Peyer's patch (tissue), 4 donors: ENCODE data around the gene UBE3C. TPM values are rescaled to one million over a fixed set of nuclear protein-coding genes. Genes with fewer than 3 reads are reported as not detected.

ENCODE experiments used
- DNase-seq, 3 donors: peaks; one replicate each; pipeline ENCODE4 v3.0.0-alpha.2; 2017 to 2019
- H3K27ac ChIP-seq, 4 donors: fragments of 200-600 bp; sonication (generic); one replicate each; pipeline ENCODE4 v1.5.1; 2016 to 2019
- H3K27me3 ChIP-seq, 2 donors: fragments of 200-600 bp; sonication (generic); one replicate each; pipeline ENCODE4 v1.5.1; 2019
- H3K36me3 ChIP-seq, 3 donors: fragments of 200-600 bp; sonication (generic); one replicate each; pipeline ENCODE4 v1.5.1; 2016 to 2019
- H3K4me1 ChIP-seq, 4 donors: fragments of 200-600 bp; sonication (generic); one replicate each; pipeline ENCODE4 v1.5.1; 2016 to 2019
- H3K4me3 ChIP-seq, 4 donors: fragments of 200-600 bp; sonication (generic); 1 replicate in 3 of 4; 2 replicates in 1 of 4; pipeline ENCODE4 v1.5.1; 2016 to 2019; ENCODE audit warnings: mild to moderate bottlenecking in 1 of 4
- H3K9me3 ChIP-seq, 4 donors: fragments of 200-600 bp; sonication (generic); one replicate each; pipeline ENCODE4 v1.5.1; 2016 to 2019; ENCODE audit warnings: mild to moderate bottlenecking in 1 of 4
- POLR2A ChIP-seq, 2 donors: fragments of 450-650 bp; IDR thresholded peaks; one replicate each; pipeline ENCODE4 v1.5.1; 2017; ENCODE audit warnings: antibody characterized with exemption in 2 of 2, mild to moderate bottlenecking in 2 of 2, moderate library complexity in 2 of 2
- total RNA-seq, 4 donors: library from RNA; depleted of rRNA; stranded (reverse); fragments of >200 nt; gene quantifications; one replicate each; pipeline ENCODE4 v1.1.0, GENCODE V29; 2016
- TF ChIP-seq, protein P1 (sequence below), 6 experiments: fragments of 450-650 bp in 4 of 6; fragments of 200-600 bp in 2 of 6; sonication (generic) in 1 of 6; IDR thresholded peaks; one replicate each; pipeline ENCODE4 v1.5.1; 2017 to 2019; ENCODE audit warnings: antibody characterized with exemption in 6 of 6, mild to moderate bottlenecking in 3 of 6, moderate library complexity in 1 of 6

The UBE3C gene
- total RNA-seq, 4 donors from 2014 or later, result 76.4 to 106 (median 101) TPM

DNA sequence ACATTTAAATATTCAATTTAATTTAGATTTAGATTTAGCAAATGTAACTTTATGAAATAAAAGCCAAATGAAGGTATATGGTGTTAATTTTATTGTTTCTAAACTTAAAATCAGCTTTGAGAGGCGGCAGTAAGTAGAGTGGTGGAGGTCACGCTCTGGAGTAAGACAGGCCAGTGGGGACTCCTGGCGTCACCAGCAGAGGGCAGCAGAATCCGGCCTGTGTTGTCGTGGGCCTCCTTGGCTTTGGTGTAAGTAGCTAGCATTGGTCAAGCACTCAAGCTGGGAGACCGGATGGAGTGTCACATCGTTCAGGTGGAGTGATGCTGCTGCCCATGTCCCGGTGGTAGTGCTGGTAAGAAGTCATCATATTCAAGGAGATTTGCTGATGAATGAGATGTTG is 99.4 kb downstream of the UBE3C start:
- Histone ChIP-seq H3K9me3 (no peaks in the 10 kb centered on the region), H3K27ac (no peak overlapping the region), H3K27me3 (no peaks in the 10 kb centered on the region), H3K4me3 (no peak overlapping the region), H3K4me1 (no peaks in the 10 kb centered on the region), H3K36me3 (peaks cover 0 to 40% (median 0%) of the 10 kb centered on the region in 3 donors)
- DNase-seq, result no peak
- TF ChIP-seq POLR2A (IDR thresholded peaks at IDR 0.05), result no peak
- TF ChIP-seq, protein P1, sequence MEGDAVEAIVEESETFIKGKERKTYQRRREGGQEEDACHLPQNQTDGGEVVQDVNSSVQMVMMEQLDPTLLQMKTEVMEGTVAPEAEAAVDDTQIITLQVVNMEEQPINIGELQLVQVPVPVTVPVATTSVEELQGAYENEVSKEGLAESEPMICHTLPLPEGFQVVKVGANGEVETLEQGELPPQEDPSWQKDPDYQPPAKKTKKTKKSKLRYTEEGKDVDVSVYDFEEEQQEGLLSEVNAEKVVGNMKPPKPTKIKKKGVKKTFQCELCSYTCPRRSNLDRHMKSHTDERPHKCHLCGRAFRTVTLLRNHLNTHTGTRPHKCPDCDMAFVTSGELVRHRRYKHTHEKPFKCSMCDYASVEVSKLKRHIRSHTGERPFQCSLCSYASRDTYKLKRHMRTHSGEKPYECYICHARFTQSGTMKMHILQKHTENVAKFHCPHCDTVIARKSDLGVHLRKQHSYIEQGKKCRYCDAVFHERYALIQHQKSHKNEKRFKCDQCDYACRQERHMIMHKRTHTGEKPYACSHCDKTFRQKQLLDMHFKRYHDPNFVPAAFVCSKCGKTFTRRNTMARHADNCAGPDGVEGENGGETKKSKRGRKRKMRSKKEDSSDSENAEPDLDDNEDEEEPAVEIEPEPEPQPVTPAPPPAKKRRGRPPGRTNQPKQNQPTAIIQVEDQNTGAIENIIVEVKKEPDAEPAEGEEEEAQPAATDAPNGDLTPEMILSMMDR (IDR thresholded peaks at IDR 0.05), result no peak

DNA sequence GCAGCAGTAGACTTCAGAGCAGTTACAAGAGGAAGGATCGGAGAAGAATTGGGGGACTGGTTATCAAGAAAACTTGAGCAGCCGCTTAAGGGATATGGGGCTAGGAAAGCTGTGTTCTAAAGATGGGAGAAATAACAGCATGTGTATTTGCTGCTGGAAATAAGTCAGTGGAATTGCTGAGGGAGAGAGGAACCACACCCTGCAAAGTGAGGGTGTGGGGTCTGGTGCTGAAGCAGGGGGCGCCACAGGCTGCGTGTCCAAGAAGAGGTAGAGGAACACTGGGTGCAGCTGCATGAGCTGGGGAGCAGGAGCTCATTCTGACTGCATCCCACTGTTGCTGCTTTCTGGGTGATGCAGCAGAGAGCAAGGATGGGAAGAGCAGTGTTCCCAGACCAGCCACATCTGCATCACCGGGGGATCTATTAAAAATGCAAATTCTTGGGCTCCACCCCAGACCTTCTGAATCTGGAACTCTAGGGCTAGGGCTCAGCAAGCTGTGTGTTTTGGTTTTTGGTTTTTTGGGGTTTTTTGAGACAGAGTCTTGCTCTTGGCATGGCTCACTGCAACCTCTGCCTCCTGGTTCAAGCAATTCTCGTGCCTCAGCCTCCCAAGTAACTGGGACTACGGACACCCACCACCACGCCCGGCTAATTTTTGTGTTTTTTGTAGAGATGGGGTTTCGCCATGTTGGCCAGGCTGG is 101.0 kb downstream of the UBE3C start:
- Histone ChIP-seq H3K9me3 (no peaks in the 10 kb centered on the region), H3K36me3 (peaks cover 0 to 27% (median 0%) of the 10 kb centered on the region in 3 donors), H3K27me3 (no peaks in the 10 kb centered on the region), H3K4me3 (no peak overlapping the region), H3K4me1 (no peaks in the 10 kb centered on the region), H3K27ac (no peak overlapping the region)
- TF ChIP-seq, protein P1 (IDR thresholded peaks at IDR 0.05), result no peak
- no peak for TF ChIP-seq POLR2A (IDR thresholded peaks at IDR 0.05)
- no peak for DNase-seq

DNA sequence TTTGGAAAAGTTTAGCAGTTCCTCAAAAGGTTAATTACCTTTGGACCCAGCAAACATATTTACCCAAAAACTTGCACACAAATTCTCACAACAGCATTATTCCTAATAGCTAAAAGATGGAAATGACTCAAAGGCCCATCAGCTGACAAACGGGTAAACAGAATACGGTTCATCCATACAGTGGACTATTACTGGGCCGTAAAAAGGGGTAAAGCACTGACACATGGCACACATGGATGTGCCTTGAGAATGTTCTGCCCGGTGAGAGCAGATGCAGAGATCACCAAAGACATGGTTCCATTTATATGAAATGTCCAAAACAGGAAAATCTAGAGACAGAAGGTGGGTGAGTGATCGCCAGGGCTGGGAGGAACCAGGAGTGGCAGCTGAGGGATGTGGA is 102.9 kb downstream of the UBE3C start:
- no peak overlapping the region for H3K4me3 ChIP-seq
- H3K27ac ChIP-seq, result no peak overlapping the region
- no peak for DNase-seq
- no peaks in the 10 kb centered on the region for H3K9me3 ChIP-seq
- H3K36me3 ChIP-seq, result peaks cover 0 to 21% (median 0%) of the 10 kb centered on the region in 3 donors
- H3K4me1 ChIP-seq, result no peaks in the 10 kb centered on the region
- TF ChIP-seq, protein P1 (IDR thresholded peaks at IDR 0.05), result no peak
- TF ChIP-seq POLR2A (IDR thresholded peaks at IDR 0.05), result no peak
- H3K27me3 ChIP-seq, result no peaks in the 10 kb centered on the region

DNA sequence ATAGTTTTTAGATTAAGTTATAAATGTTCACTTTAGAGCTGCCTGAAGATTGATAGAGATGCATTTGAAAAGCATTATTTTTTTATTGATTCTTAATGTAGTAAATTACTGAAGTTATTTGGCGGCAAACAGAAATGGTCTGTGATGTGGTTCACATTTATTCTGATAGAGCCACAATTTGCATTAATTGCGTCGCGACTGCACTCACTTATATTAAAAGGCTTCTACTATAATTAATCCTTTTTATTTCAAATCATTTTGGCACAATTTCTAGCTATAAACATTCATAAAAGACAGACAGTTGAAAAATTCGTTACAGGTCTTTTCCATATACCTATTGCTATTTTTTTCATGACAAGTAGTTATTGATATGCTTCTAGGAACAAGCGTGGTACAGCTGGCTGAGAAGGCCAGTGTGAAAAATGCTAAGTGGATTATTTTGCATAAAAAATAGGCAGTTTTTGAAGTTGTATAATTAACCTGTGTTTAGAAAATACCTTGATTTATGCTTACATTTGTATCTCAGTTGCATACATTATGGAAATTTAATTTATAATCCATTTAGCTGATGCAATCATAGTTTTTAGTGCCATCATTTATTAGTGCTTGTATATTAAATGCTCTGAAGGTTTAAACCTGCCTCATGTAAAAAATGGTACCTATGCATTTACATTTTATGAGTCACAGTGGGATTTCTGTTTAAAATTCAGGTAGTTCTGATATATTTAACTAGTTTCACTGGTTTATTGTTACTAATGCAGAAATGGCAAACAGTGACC is 106.0 kb downstream of the UBE3C start:
- Histone ChIP-seq H3K27me3 (no peaks in the 10 kb centered on the region), H3K9me3 (no peaks in the 10 kb centered on the region), H3K4me3 (no peak overlapping the region), H3K36me3 (peaks cover 0 to 22% (median 0%) of the 10 kb centered on the region in 3 donors), H3K27ac (no peak overlapping the region), H3K4me1 (no peaks in the 10 kb centered on the region)
- TF ChIP-seq, protein P1 (IDR thresholded peaks at IDR 0.05), result no peak
- no peak for TF ChIP-seq POLR2A (IDR thresholded peaks at IDR 0.05)
- no peak for DNase-seq

DNA sequence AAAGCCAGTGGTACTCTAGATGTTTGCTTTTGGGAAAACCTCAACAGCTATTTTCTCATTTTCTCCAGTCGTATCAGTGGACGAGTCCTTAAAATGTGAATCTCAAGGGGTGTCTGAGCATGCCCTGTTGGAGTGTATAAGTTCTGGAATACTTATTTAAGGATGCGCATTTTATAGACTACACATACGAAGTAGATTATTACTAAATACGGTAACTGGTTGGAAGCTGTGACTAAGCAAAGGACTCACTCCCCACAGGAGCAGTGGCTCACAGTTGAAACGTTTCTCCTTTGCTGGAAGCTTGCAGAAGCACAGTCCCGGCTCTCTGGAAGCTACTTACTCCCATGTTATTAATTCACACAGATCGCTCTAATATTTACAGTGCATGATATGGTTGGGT is 107.3 kb downstream of the UBE3C start:
- no peak for DNase-seq
- H3K36me3 ChIP-seq, result peaks cover 0 to 29% (median 0%) of the 10 kb centered on the region in 3 donors
- TF ChIP-seq, protein P1 (IDR thresholded peaks at IDR 0.05), result no peak
- TF ChIP-seq POLR2A (IDR thresholded peaks at IDR 0.05), result no peak

More for the DNA sequence above, 107.3 kb downstream of the UBE3C start:
- no peaks in the 10 kb centered on the region for H3K9me3 ChIP-seq
- no peak overlapping the region for H3K4me3 ChIP-seq
- H3K4me1 ChIP-seq, result no peaks in the 10 kb centered on the region
- no peaks in the 10 kb centered on the region for H3K27me3 ChIP-seq
- no peak overlapping the region for H3K27ac ChIP-seq
